Fibroblast of lung (primary cell): ENCODE results near the gene NCOA5. TPM values are rescaled to one million over a fixed set of nuclear protein-coding genes. Genes with fewer than 3 reads are reported as not detected.
A peak's percentile ranks its signal among the peaks of the same experiment; 100 is the strongest.

Source experiments
- DNase-seq, 2 donors: peaks; one replicate each; pipeline versions ENCODE4 v3.0.0 to v3.0.0-alpha.2; 2010; ENCODE audit warnings: low read depth in 2 of 2
- H2AFZ ChIP-seq: 2 replicates; pipeline ENCODE4 v1.5.1; 2012; ENCODE audit warnings: low read length, control low read depth, inconsistent platforms
- H3K27ac ChIP-seq: 2 replicates; pipeline ENCODE4 v1.5.1; 2011; ENCODE audit warnings: low read length, control low read depth; ENCODE audit not compliant: insufficient read depth
- H3K27me3 ChIP-seq: 2 replicates; pipeline ENCODE4 v1.5.1; 2011; ENCODE audit warnings: mild to moderate bottlenecking, low read length; ENCODE audit not compliant: control insufficient read depth, insufficient read depth
- H3K36me3 ChIP-seq: 2 replicates; pipeline ENCODE4 v1.5.1; 2011; ENCODE audit warnings: low read length; ENCODE audit not compliant: control insufficient read depth, insufficient read depth
- H3K4me1 ChIP-seq: 2 replicates; pipeline ENCODE4 v1.5.1; 2011; ENCODE audit warnings: low read length; ENCODE audit not compliant: control insufficient read depth, insufficient read depth; ENCODE audit errors: extremely low read depth
- H3K4me2 ChIP-seq: 2 replicates; pipeline ENCODE4 v1.5.1; 2011; ENCODE audit warnings: low read length, control low read depth; ENCODE audit not compliant: insufficient read depth; ENCODE audit errors: extremely low read depth
- H3K4me3 ChIP-seq, 4 experiments: fragments of 200-600 bp in 1 of 4; sonication (generic) in 1 of 4; replicated peaks in 1 of 4; 2 replicates each; pipeline ENCODE4 v1.5.1; 2011 to 2016; ENCODE audit warnings: low read length in 4 of 4, low read depth in 3 of 4, mild to moderate bottlenecking in 3 of 4, control low read depth in 2 of 4, inconsistent platforms in 1 of 4, mixed read lengths in 1 of 4; ENCODE audit not compliant: insufficient read depth in 1 of 4; ENCODE audit errors: control extremely low read depth in 1 of 4
- H3K79me2 ChIP-seq: 2 replicates; pipeline ENCODE4 v1.5.1; 2012; ENCODE audit warnings: mild to moderate bottlenecking, low read length, inconsistent platforms; ENCODE audit not compliant: control insufficient read depth, insufficient read depth
- H3K9ac ChIP-seq: 2 replicates; pipeline ENCODE4 v1.5.1; 2011; ENCODE audit warnings: mild to moderate bottlenecking, low read length, control low read depth; ENCODE audit not compliant: insufficient read depth
- H3K9me3 ChIP-seq: 2 replicates; pipeline ENCODE4 v1.5.1; 2012; ENCODE audit warnings: low read depth, low read length; ENCODE audit not compliant: control insufficient read depth, insufficient read depth
- H4K20me1 ChIP-seq: 2 replicates; pipeline ENCODE4 v1.5.1; 2011; ENCODE audit warnings: low read length; ENCODE audit not compliant: control insufficient read depth, insufficient read depth; ENCODE audit errors: extremely low read depth
- CTCF ChIP-seq, 2 donors: IDR thresholded peaks in 1 of 2; conservative IDR thresholded peaks in 1 of 2; 1 replicate in 1 of 2; 2 replicates in 1 of 2; pipeline ENCODE4 v1.5.1; 2011 to 2012; ENCODE audit warnings: low read length in 2 of 2, control low read depth in 1 of 2, inconsistent platforms in 1 of 2, low read depth in 1 of 2, mild to moderate bottlenecking in 1 of 2
- EZH2 ChIP-seq: IDR thresholded peaks from 2 replicates; pipeline ENCODE4 v1.5.1; 2012; ENCODE audit warnings: low read length, control low read depth, mild to moderate bottlenecking; ENCODE audit errors: missing control alignments
- polyA plus RNA-seq, 2 donors: library from polyadenylated mRNA; depleted of rRNA in 1 of 2; stranded (reverse) in 1 of 2; unstranded in 1 of 2; fragments of >200 nt; gene quantifications; 2 replicates each; pipeline ENCODE4 v1.2.1, GENCODE V29; 2011 to 2012; ENCODE audit warnings: missing spikeins in 1 of 2
- total RNA-seq: library from RNA; depleted of rRNA; stranded (reverse); fragments of >200 nt; gene quantifications from 2 replicates; pipeline ENCODE4 v1.2.1, GENCODE V29; 2014

Gene NCOA5
- total and polyA plus RNA-seq, 2 donors (not counting 1 experiment from before 2014, with no cell fraction given), result 8.1 to 18.0 TPM

GRCh38 chr20:46132705-46133120, 43.0 kb upstream of the NCOA5 start:
- no peaks in the 10 kb centered on the region for H4K20me1 ChIP-seq
- TF ChIP-seq EZH2 (no peak), CTCF (conservative IDR thresholded peaks at IDR 0.05 in 1 of 2, IDR thresholded peaks at IDR 0.05 in 1 of 2; ENCODE audit: low read depth in 1 of 2, low read length in 2 of 2) (peak; percentile 67 to 82)
- H3K4me1 ChIP-seq, result no peaks in the 10 kb centered on the region
- no peak overlapping the region for H3K4me3 ChIP-seq
- no peak overlapping the region for H3K4me2 ChIP-seq
- no peak overlapping the region for H3K27ac ChIP-seq
- peaks cover under 1% of the 10 kb centered on the region for H3K27me3 ChIP-seq
- H3K36me3 ChIP-seq, result no peaks in the 10 kb centered on the region
- H3K79me2 ChIP-seq, result no peaks in the 10 kb centered on the region
- H3K9ac ChIP-seq, result no peak overlapping the region
- H3K9me3 ChIP-seq, result no peaks in the 10 kb centered on the region
- peak; percentile 40 to 54 for DNase-seq
- no peak overlapping the region for H2AFZ ChIP-seq

- H3K36me3 ChIP-seq, result no peaks in the 10 kb centered on the region
- H3K4me2 ChIP-seq, result no peak overlapping the region
- no peaks in the 10 kb centered on the region for H4K20me1 ChIP-seq
- no peak overlapping the region for H3K4me3 ChIP-seq
- no peaks in the 10 kb centered on the region for H3K9me3 ChIP-seq
- H3K9ac ChIP-seq, result no peak overlapping the region
- no peaks in the 10 kb centered on the region for H3K79me2 ChIP-seq
- no peak overlapping the region for H2AFZ ChIP-seq
- H3K4me1 ChIP-seq, result no peaks in the 10 kb centered on the region
- TF ChIP-seq CTCF (conservative IDR thresholded peaks at IDR 0.05 in 1 of 2, IDR thresholded peaks at IDR 0.05 in 1 of 2; ENCODE audit: low read depth in 1 of 2, low read length in 2 of 2) (no peak), EZH2 (no peak)
- peak in 1 of 2 donors; percentile 69 for DNase-seq
- H3K27me3 ChIP-seq, result no peaks in the 10 kb centered on the region
- no peak overlapping the region for H3K27ac ChIP-seq
These were observed 41.6 kb upstream of the NCOA5 start for GRCh38 chr20:46131396-46131795.

GRCh38 chr20:46130534-46130933, 40.8 kb upstream of the NCOA5 start:
- no peak for TF ChIP-seq EZH2
- no peak for TF ChIP-seq CTCF (conservative IDR thresholded peaks at IDR 0.05 in 1 of 2, IDR thresholded peaks at IDR 0.05 in 1 of 2; ENCODE audit: low read depth in 1 of 2, low read length in 2 of 2)
- no peak overlapping the region for H2AFZ ChIP-seq

More at GRCh38 chr20:46130534-46130933, 40.8 kb upstream of the NCOA5 start:
- Histone ChIP-seq H3K27me3 (no peaks in the 10 kb centered on the region), H3K9ac (no peak overlapping the region), H3K27ac (no peak overlapping the region), H4K20me1 (no peaks in the 10 kb centered on the region), H3K79me2 (no peaks in the 10 kb centered on the region), H3K36me3 (no peaks in the 10 kb centered on the region), H3K4me1 (no peaks in the 10 kb centered on the region), H3K9me3 (no peaks in the 10 kb centered on the region), H3K4me3 (no peak overlapping the region), H3K4me2 (no peak overlapping the region)
- no peak for DNase-seq
